ENCODE measurements around the gene CLTA. TPM values are rescaled to one million over a fixed set of nuclear protein-coding genes. Genes with fewer than 3 reads are reported as not detected.

CLTA gene, protein sequence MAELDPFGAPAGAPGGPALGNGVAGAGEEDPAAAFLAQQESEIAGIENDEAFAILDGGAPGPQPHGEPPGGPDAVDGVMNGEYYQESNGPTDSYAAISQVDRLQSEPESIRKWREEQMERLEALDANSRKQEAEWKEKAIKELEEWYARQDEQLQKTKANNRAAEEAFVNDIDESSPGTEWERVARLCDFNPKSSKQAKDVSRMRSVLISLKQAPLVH
- 100 to 1,000 TPM in 10 of 12 donors, 10 to 100 TPM in 1, not detected in 1; 97.4 to 147 (median 112) TPM for polyA plus RNA-seq (ENCODE audit: insufficient read length in 12 of 12)
- long read RNA-seq, donor 1, transcript CLTA-202 (5 exons, 1,073 nt) = major isoform, 163 of 200 reads
- long read RNA-seq, donor 1, partial matches to known transcripts = 30 of 200 reads
- long read RNA-seq, donor 1, other reads (novel, unspliced or antisense) = 0 of 200 reads
- long read RNA-seq, donor 2, transcript CLTA-202 (5 exons, 1,073 nt) = major isoform, 54 of 76 reads
- long read RNA-seq, donor 2, transcript CLTA-207 (6 exons, 1,102 nt) = minor isoform, 11 of 76 reads
- long read RNA-seq, donor 2, partial matches to known transcripts = 9 of 76 reads
- long read RNA-seq, donor 2, other reads (novel, unspliced or antisense) = 0 of 76 reads
- long read RNA-seq, donor 3, transcript CLTA-207 (6 exons, 1,102 nt) = minor isoform, 7 of 34 reads
- long read RNA-seq, donor 3, transcript CLTA-202 (5 exons, 1,073 nt) = major isoform, 27 of 34 reads
- long read RNA-seq, donor 3, partial matches to known transcripts = 0 of 34 reads
- long read RNA-seq, donor 3, other reads (novel, unspliced or antisense) = 0 of 34 reads
- long read RNA-seq, donor 4, transcript CLTA-202 (5 exons, 1,073 nt) = major isoform, 20 of 21 reads
- long read RNA-seq, donor 4, partial matches to known transcripts = 0 of 21 reads
- long read RNA-seq, donor 4, other reads (novel, unspliced or antisense) = 0 of 21 reads
- long read RNA-seq, donor 5 = 0 reads
- long read RNA-seq, donor 6, transcript CLTA-202 (5 exons, 1,073 nt) = major isoform, 40 of 46 reads
- long read RNA-seq, donor 6, partial matches to known transcripts = 0 of 46 reads
- long read RNA-seq, donor 6, other reads (novel, unspliced or antisense) = 0 of 46 reads
- long read RNA-seq, donor 7, transcript CLTA-202 (5 exons, 1,073 nt) = major isoform, 46 of 49 reads
- long read RNA-seq, donor 7, partial matches to known transcripts = 0 of 49 reads
- long read RNA-seq, donor 7, other reads (novel, unspliced or antisense) = 0 of 49 reads
- long read RNA-seq, donor 8, transcript CLTA-202 (5 exons, 1,073 nt) = major isoform, 50 of 65 reads
- long read RNA-seq, donor 8, transcript CLTA-207 (6 exons, 1,102 nt) = minor isoform, 12 of 65 reads
- long read RNA-seq, donor 8, partial matches to known transcripts = 0 of 65 reads
- long read RNA-seq, donor 8, other reads (novel, unspliced or antisense) = 0 of 65 reads
- long read RNA-seq, donor 9, transcript CLTA-202 (5 exons, 1,073 nt) = major isoform, 58 of 61 reads
- long read RNA-seq, donor 9, partial matches to known transcripts = 0 of 61 reads
- long read RNA-seq, donor 9, other reads (novel, unspliced or antisense) = 0 of 61 reads
- long read RNA-seq, donor 10, transcript CLTA-202 (5 exons, 1,073 nt) = major isoform, 52 of 61 reads
- long read RNA-seq, donor 10, transcript CLTA-207 (6 exons, 1,102 nt) = minor isoform, 7 of 61 reads
- long read RNA-seq, donor 10, partial matches to known transcripts = 0 of 61 reads
- long read RNA-seq, donor 10, other reads (novel, unspliced or antisense) = 0 of 61 reads
- long read RNA-seq, donor 11, transcript CLTA-207 (6 exons, 1,102 nt) = minor isoform, 8 of 101 reads
- long read RNA-seq, donor 11, transcript CLTA-202 (5 exons, 1,073 nt) = major isoform, 83 of 101 reads
- long read RNA-seq, donor 11, partial matches to known transcripts = 10 of 101 reads
- long read RNA-seq, donor 11, other reads (novel, unspliced or antisense) = 0 of 101 reads

- peak; percentile 97 for DNase-seq
Measured at GRCh38 chr9:36190388-36191289, at the start of gene CLTA. Gene CLTA, plus strand, starts transcription at chr9:36190921. Its CDS starts 136 bp downstream, at chr9:36191057.

GRCh38 chr9:36141288-36141687, 49.4 kb upstream of the CLTA start:
- no peak for DNase-seq

DNA sequence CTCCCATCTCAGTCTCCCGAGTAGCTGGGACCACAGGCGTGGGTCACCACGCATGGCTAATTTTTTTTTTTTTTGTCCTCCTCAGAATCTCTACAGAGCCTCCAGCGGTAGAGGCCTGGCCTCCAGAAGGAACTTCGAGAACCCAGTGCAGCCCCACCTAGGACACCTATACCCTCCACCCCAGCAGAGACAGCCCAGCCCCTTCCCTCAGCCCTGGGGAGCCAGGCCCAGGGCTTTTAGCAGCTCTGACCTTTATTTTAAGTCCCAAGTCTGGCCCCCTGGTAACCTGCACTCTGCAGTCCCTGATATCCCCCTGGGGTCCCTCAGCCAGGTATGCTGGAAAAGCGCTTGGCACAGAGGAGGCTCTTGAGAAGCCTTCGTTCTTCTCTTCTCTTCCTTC, 49.0 kb upstream of the CLTA start:
- no peak for DNase-seq

DNA sequence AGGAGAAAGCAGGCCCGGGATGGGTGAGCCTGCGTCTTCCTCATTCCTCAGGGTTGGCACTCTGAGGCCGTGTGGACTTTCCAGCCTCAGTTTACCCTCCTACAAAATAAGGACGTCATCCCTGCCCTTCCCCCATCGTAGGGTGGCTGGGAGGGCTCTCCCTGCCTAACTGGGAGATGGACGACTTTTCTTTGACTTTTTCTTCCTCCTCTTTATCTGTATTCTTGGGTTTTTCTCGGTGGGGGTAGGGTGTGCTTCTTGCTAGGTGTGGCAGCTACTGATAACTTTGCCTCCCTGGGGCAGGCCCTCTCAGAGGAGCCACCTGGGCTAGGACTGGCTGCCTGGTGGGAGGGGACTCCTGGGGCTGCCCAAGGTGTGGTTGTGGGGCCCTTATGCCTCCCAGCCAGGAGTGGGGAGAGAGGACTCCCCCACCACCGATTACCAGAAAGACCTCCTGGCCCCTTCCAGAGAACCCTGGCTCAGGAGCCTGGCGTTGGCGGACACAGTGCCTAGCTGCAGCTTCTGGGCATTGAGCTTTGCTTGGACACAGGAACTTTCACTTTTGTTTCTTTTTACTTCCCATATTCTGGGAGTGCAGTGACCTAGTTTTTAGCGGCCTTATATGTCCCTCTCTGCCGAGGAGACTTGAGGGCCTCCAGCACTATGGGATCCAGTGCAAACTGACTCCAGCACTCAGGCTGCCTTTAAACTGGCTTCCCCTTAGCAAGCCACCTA, 48.0 kb upstream of the CLTA start:
- DNase-seq = no peak

GRCh38 chr9:36143245-36143641, 47.5 kb upstream of the CLTA start:
- no peak for DNase-seq

- no peak for DNase-seq
Measured at GRCh38 chr9:36144309-36145232, 46.1 kb upstream of the CLTA start.

GRCh38 chr9:36145970-36146369, 44.8 kb upstream of the CLTA start:
- no peak for DNase-seq

DNA sequence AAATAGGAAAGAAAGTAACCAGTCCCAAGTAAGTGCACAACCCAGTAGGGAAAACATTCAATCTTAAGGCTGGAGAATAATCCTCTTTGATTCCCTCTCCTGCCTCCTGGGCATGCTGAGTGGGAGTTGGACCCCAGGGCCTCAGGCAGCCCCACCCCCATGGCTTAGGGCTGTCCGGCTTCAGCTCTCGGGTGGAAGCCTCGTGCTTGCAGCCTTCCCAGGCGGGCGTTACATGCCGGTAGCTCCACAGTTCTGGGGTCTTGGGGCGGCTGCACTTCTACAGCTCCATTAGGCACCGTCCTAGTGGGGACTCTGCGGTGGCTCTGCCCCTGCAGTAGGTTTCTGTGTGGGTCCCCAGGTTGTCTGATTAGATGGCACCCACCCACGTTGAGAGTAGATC, 44.1 kb upstream of the CLTA start:
- DNase-seq = no peak

DNA sequence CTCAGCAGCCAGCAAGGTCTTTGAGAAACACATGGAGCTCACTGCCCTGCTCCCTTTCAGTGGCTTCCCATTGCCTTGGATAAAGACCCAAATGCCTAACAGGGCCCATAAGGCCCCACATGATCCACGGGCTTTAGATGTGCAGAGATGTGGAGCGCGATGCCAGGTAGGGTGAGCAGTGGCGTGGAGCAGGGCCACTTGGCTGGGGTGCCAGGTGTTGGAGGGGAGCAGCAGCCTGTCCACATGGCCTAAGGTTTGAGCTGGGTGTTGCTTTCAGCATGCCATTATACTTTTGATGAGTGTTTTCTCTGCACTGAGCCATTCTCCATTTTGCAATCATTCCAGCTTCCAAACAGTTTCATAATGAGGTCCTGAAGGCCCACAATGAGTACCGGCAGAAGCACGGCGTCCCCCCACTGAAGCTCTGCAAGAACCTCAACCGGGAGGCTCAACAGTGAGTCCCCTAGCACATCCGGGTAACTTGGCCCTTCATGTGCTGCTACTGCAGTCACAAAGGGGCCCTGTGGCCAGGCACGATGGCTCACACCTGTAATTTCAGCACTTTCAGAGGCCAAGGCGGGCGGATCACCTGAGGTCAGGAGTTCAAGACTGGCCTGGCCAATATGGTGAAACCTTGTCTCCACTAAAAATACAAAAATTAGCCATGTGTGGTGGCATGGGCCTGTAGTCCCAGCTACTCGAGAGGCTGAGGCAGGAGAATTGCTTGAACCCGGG, 43.1 kb upstream of the CLTA start:
- DNase-seq = no peak

GRCh38 chr9:36148311-36149051, 42.2 kb upstream of the CLTA start:
- peak; percentile 88 for DNase-seq

- no peak for DNase-seq
Measured at GRCh38 chr9:36149197-36149596, 41.5 kb upstream of the CLTA start.

DNA sequence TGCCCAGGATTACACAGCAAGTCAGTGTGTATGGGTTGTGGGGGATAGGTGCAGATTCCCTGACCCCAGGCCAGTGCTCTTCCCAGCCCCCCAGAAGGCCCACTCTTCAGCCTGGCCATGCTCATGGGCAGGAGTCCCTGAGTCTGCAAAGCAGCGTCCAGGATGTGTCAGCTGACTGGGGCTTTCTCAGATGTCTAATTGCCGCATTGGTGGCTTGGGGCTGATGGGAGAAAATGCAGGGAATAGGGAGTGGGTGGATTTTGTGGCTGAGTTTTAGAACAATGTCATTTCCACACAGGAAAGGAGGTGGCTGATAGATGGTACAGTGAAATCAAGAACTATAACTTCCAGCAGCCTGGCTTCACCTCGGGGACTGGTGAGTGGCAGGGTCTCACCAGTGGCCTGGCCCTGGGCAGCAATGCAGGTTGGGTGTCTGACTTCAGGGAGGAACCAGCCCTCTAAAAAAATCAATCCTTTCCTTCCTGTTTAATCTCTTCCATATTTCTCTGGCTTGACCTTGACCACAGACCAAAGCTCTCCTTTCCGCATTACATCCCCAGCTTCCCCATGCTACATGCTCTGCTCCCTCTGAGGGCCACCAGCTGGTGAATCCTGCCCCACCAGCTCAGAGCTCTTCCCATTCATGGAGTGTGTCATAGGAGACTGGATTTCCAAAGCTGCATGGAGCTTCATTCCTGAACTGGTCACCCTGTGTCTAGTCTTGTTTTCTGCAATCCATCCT, 40.0 kb upstream of the CLTA start:
- DNase-seq = no peak

DNA sequence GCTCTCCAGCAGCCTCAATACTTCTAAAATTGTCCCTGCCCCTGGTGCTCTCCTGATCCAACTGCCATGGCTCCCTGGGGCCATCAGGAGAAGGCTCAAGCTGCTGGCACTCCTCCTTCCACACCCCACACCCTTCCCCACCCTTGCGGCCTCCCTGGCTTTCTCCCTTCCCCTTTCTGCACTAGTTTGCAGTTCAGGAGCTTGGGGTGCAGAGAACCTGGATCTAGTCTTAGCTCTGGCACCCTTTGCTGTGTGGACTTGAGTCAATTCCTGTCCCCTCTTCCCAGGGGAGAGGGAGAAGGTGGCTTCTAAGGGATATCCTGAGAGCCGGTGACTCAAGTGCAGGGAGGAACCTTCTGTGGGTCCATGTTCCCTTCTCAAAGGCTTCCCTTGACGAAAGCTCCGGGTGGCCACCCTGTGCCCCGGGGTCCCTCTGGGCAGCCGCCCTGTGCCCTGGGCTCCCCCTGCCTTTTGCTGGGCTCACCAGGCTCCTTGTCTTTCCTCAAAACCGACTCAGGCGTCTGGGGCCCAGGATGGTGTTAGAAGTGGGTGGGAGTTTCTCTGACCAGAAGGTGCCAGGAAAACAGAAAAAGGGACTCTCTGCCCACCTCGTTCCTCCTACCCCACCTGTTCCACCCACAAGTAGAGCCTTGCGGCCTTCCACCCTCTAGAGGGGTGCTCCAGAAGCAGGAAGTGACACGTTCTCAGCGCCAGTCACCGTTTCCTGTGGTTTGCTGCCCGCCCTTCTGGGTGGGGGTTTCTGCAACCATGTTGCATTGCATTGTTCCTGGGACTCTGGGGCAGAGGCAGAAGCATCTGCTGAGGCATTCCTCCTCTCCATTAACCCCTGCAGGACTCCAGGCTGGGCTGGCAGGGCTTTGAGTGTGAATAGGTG, 39.2 kb upstream of the CLTA start:
- DNase-seq = no peak

DNA sequence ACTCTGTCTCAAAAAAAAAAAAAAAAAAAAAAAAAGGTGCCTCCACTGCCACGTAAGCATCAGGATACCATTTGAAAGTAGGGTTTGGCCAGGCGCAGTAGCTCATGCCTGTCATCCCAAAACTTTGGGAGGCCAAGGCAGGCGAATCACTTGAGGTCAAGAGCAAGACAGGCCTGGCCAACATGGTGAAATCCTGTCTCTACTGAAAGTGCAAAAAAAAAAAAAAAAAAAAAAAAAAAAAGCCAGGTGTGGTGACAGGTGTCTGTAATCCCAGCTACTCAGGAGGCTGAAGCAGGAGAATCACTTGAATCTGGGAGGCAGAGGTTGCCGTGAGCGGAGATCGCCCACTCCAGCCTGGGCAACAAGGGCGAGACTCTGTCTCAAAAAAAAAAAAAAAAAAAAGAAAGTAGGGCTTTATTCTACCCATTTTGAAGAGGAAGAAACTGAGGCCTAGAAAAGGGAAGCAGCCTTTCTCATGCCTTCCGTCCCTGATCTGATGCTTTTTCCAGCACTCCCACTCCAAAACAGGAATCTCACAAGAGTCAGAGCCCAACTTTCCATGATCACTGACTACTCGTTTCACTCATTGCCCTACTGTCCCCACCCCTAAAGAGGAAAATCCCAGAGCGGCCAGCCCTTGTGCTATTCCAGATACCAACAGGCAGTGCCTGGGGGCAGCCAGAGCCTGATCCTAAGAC, 37.8 kb upstream of the CLTA start:
- no peak for DNase-seq
